GM12892 (cell line): ENCODE data around the gene CEP19.

Source experiments
- POLR2A ChIP-seq: IDR thresholded peaks from 2 replicates; pipeline ENCODE4 v1.6.1; 2011; ENCODE audit warnings: low read depth, low read length, control low read depth
- POLR2AphosphoS5 ChIP-seq: IDR thresholded peaks from 2 replicates; pipeline ENCODE4 v1.6.1; 2011; ENCODE audit warnings: low read depth, low read length, control low read depth
- TAF1 ChIP-seq: IDR thresholded peaks from 2 replicates; pipeline ENCODE4 v1.6.1; 2011; ENCODE audit warnings: low read depth, mild to moderate bottlenecking, control low read depth, low read length, borderline replicate concordance

- no peak for TF ChIP-seq POLR2A
- no peak for TF ChIP-seq POLR2AphosphoS5
- no peak for TF ChIP-seq TAF1
These were observed 27.3 kb downstream of the CEP19 start for GRCh38 chr3:196684548-196685407.
